Dermis microvascular lymphatic vessel endothelial cell (primary cell): ENCODE measurements around the gene TMPRSS5. TPM values are rescaled to one million over a fixed set of nuclear protein-coding genes. Genes with fewer than 3 reads are reported as not detected.
A peak's percentile ranks its signal among the peaks of the same experiment; 100 is the strongest.
"Not testable (repeated sequence)": the region's sequence is repeated elsewhere in the genome, so short reads cannot be mapped to it uniquely, and the experiment has no call there.

Experiments used
- DNase-seq, 2 donors: peaks; one replicate each; pipeline versions ENCODE4 v3.0.0 to v3.0.0-alpha.2; 2010; ENCODE audit warnings: low read depth in 2 of 2
- total RNA-seq: library from RNA; depleted of rRNA; stranded (reverse); fragments of >200 nt; gene quantifications from 2 replicates; pipeline ENCODE4 v1.2.1, GENCODE V29; 2014

TMPRSS5 gene
- total RNA-seq, 1 donor from 2014 or later: 0.13 TPM

- DNase-seq: no peak
These were observed 8.2 kb downstream of the TMPRSS5 start for GRCh38 chr11:113697756-113698407.

GRCh38 chr11:113697111-113697510 is 9.0 kb downstream of the TMPRSS5 start:
- no peak for DNase-seq

DNA sequence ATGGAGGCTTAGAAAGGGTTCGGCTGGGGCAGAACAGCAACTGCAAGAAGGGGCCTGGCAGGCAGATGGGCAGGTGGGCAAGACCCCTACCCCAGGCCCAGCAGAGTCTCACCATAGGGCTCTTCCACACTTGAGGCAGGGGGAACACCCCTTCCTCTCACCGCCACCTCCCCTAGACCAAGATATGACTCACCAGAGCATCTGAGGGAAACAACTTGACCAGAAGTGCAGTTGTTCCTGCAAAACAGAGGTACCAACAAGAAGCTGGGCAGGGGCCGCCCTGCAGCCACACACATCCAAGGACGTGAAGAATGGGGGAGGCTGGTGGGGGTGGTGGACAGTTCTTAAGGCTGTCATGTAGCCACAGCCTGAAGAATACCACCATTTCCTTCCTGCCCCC is 10.9 kb downstream of the TMPRSS5 start:
- DNase-seq: no peak

DNA sequence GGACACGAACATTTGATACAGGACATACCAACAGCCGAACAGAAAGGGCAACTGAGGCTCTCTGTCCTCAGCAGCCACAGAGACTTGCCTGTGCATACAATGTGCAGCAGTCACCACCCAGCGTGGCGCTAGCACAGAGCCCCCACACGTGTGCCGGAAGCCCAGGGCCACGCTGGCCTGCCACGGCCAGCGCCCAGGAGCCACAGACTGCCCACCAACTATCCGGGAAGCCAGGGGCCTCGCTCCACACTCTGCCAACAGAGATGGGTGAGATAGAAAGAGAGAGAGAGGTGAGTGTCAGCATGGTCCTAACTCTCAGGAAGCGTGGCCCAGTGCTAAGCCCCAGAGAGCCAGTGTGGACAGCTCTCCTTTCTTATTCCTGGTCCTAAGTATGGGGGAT is 11.7 kb downstream of the TMPRSS5 start:
- no peak for DNase-seq

DNA sequence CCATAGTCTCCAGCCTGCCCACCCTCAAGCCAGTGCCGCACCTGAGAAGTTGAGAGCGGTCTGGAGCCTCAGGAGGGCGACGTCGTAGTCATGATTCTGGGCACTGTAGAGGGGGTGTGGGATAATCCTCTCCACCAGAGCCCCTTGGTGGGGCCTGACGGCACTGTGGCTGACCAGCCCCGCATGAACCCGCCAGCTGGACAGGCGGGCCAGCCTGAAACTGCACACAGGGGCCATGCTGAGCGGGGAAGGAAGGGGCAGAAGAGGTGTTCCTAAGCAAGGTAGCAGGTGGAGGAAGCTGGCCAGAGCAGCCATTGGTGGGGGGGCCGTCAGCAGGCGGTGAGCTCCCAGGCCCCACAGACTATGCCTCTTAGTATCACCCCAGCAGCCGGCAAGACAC is 13.1 kb downstream of the TMPRSS5 start:
- no peak for DNase-seq

DNA sequence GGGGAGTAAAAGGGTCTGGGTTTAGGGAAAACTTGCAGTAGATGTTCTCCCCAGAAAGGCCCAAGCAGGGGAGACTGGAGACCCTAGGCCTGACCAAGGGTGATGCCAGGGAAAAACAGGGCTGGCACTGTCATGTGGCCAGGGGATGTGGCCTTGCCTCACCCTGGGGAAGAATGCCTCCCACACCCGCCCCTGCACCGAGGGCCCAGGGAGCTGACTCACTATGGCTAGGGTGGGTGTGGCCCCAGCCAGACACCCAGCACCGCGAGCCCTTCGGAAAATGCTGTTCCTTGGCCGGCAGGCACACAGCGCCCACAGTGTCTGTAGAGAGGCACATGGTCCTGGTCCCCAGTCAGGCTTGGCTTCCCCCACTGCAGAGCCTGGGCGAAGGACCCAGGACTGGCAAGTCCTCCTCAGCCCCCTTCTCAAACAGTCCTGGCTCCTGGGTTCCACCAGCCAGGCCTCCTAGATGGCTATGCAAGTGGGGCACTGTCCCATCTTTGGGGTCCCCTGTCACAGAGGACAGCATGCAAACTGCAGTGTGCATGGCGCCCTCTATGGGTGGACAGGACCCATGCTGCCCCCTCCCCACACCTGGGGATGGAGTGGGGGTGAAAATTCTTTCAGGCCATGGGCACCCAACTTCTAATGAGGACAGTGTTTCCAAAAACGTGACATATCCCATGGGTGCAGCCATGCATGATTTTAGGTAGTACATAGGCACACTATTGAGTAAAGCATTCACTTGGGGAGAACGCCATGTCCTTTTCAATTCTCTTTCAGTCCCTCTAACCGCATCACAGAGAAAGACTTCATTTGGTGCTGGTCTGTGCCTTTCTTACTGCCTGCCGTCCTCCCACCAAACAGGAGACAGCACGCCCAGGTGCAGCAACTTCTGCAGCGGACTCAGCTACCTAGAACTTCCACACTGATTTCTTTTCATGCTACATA is 15.2 kb downstream of the TMPRSS5 start:
- DNase-seq: no peak

- no peak for DNase-seq
These were observed 16.1 kb downstream of the TMPRSS5 start for GRCh38 chr11:113689768-113690618.

- DNase-seq: no peak
These were observed 20.3 kb downstream of the TMPRSS5 start for GRCh38 chr11:113685654-113686359.

DNA sequence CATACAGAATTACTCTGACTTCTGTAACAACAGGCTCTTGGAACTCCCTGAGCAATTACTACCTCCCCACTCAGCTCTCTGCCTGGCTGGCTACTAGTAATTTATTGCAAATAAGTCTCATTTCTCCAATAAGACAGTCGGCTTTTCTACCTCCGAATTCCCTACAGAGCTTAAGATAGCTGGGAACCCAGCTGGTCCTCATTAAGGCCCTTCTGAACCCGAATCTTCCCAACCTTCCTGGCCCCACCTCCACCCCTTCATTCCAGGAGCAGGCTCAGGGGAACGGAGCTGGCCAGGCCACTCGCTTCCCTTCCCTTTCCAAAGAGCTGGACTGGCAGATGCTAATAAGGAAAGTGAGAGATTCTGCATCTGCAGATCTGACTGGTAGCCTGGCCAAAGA is 21.6 kb downstream of the TMPRSS5 start:
- DNase-seq: no peak

GRCh38 chr11:113683481-113684046 is 22.5 kb downstream of the TMPRSS5 start:
- DNase-seq: no peak

DNA sequence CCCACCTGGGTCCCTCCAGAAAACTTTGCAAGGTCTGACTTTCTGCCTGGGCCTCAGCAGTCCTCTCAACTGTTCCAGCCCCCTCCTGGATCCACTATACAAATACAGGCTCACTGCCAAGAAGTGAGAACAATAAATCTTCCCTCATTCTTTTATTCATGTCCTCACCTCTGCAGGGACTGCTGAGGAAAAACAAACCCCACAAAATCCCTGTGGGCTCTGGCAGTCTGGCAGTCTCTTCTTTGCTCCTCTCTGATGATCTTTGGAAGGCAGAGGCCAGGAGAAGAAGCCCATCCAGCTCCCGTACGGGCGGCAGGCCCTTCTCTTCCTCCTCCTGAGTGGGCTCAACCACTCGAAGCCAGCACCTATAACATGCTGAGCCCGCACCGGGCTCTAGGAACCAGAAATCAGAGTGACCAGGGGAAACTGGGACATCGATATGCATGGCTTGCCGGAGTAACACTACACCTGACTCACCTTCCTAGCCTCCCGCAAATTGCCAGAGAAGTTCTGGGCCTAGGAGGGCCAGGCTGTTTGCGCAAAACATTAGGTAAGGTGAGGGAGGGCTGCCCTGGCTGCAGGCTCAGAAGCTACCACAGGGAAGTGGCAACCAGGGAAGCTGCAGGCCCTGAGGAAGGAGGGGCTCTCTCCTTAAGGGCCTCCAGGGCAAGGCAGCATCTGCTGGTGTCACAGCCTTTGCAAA is 24.2 kb downstream of the TMPRSS5 start:
- DNase-seq: peak in 1 of 2 donors; percentile 7

GRCh38 chr11:113681282-113681681 is 24.8 kb downstream of the TMPRSS5 start:
- DNase-seq: no peak

GRCh38 chr11:113677685-113678084 is 28.4 kb downstream of the TMPRSS5 start:
- DNase-seq: no peak

GRCh38 chr11:113675565-113675964 is 30.5 kb downstream of the TMPRSS5 start:
- DNase-seq: no peak

DNA sequence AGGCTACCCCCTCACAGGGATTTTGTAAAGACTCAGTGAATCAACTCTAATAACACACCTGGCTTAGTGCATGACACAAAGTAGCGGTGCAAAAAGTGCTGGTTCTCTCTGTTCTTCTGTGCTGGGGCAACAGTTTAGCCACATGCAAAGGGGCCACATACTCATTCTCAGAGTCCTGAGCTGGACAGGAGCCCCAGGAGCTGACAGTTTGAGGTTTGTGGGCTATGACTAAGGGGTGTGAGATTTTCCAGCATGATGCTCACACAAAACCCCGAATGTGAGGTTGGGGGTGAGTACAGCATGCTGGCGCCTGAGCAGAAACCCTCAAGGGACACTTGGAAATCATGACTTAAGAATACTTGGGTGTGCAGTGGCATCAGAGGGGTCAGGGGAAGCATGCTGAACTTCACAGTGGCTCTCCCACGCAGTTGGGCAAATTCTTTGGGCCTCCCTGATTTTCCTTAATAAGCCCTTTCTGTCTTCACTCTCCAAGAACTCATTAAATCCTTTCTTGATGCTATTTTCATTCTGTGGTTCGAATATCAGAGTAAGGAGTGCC is 31.0 kb downstream of the TMPRSS5 start:
- DNase-seq: no peak

DNA sequence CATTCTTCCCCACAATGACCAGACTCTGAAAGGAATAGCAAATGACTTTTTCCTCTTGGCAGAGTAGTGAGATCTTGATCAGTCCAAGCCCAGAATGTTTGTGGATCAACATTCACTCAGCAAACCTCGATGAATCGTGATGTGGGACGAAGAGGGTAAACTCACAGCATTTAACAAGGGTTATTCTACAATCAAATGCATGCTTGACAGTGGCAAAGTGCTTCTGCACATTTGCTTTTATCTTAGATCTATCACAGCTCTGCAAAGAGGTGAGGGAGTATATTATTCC is 31.8 kb downstream of the TMPRSS5 start:
- DNase-seq: no peak

DNA sequence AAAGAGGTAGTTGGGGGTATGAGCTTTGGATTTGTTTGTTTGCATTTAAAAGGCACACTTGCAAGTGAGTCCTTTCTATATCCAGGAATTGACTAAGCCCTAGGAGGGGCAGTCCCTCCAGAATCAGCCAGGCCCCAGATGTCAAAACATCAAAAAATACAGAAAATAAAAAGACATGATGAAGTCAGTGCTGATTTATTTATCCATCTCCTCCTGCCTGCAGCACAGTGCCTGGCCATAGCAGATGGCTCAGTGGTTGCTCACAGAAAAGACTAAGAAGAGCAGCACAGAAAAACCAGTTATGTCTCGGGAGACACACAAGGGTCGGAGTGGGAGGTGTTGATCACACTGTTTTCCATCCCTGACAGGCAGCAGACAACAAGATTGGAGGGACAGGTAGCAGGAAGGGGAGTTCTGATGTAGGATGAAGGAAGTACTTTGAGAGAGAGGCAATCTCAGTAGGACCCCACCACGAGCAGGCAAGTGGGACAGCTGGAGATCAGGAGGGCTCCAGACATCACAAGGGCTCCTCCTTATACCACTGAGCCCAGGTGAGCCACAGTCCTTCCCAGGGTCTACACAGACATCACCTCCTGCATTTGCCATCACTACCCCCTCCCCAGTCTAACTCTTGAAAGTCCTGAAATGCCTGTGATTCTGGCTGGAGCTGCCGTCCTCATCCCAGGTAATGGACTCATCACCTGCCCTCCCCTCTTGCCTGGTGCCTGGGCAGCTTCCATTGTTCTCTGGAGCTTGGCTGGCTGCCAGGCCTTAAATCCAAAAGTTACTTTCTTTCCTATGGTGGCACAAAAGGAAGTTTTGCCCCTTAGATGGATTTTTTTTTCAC is 32.3 kb downstream of the TMPRSS5 start:
- no peak for DNase-seq

DNA sequence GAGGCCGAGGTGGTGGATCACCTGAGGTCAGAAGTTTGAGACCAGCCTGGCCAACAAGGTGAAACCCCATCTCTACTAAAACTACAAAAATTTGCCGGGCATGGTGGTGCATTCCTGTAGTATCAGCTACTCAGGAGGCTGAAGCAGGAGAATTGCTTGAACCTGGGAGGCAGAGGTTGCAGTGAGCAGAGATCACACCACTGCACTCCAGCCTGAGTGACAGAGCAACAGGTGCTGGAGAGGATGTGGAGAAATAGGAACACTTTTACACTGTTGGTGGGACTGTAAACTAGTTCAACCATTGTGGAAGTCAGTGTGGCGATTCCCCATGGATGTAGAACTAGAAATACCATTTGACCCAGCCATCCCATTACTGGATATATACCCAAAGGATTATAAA is 34.2 kb downstream of the TMPRSS5 start:
- not testable (repeated sequence) for DNase-seq

DNA sequence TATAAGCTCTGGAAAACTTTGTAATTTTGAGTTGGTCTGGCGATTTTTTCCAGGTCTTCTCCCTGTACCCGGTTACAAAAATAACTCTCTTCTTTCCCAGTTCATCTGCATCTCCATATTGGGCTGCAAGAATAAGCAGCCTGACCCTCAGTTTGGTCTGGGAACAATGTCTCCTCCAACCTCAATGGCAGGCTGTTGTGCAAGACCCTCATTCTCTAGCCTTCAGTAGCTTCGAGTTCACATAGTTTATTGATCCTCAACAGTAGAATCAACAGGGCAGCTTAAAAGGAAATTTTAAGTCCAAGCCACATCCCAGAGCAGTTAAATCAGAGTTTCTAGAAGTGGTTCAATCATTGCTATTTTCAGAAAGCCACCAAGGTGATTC is 35.3 kb downstream of the TMPRSS5 start:
- no peak for DNase-seq
